ENCODE measurements around the gene ADARB1.

- TF ChIP-seq CTCF (conservative IDR thresholded peaks at IDR 0.05) (no peak), EZH2 (IDR thresholded peaks at IDR 0.05; ENCODE audit: low read depth) (no peak)
Measured at GRCh38 chr21:45151445-45152160, 77.2 kb downstream of the ADARB1 start.
